HEK293 (cell line): Measurements from ENCODE around the gene CHST9.

Experiments used
- GFI1B ChIP-seq: fragments of 450-650 bp; formaldehyde crosslinking; IDR thresholded peaks from 2 replicates; pipeline ENCODE4 v1.5.1; 2016; ENCODE audit warnings: missing biosample characterization, missing genetic modification characterization
- SETDB1 ChIP-seq: IDR thresholded peaks from one replicate; pipeline ENCODE4 v1.6.1; 2017; ENCODE audit warnings: mild to moderate bottlenecking, low read length, moderate library complexity, mixed read lengths; ENCODE audit not compliant: insufficient read length
- SP3 ChIP-seq: fragments of 450-650 bp; formaldehyde crosslinking; IDR thresholded peaks from 2 replicates; pipeline ENCODE4 v1.5.1; 2016; ENCODE audit warnings: missing biosample characterization, missing genetic modification characterization
- TCF7L2 ChIP-seq: IDR thresholded peaks from 2 replicates; pipeline ENCODE4 v1.6.1; 2011; ENCODE audit warnings: low read depth, mild to moderate bottlenecking, inconsistent platforms, low read length, moderate library complexity, borderline replicate concordance
- ZFP69B ChIP-seq: fragments of 450-650 bp; formaldehyde crosslinking; IDR thresholded peaks from 2 replicates; pipeline ENCODE4 v1.5.1; 2016; ENCODE audit warnings: missing biosample characterization, missing genetic modification characterization
- ZNF10 ChIP-seq: fragments of 450-650 bp; formaldehyde crosslinking; IDR thresholded peaks from 2 replicates; pipeline ENCODE4 v1.5.1; 2017; ENCODE audit warnings: missing biosample characterization, missing genetic modification characterization
- ZNF133 ChIP-seq: fragments of 450-650 bp; formaldehyde crosslinking; IDR thresholded peaks from 2 replicates; pipeline ENCODE4 v1.5.1; 2016; ENCODE audit warnings: missing biosample characterization, missing genetic modification characterization
- ZNF239 ChIP-seq: fragments of 450-650 bp; formaldehyde crosslinking; IDR thresholded peaks from 2 replicates; pipeline ENCODE4 v1.5.1; 2016; ENCODE audit warnings: missing biosample characterization, missing genetic modification characterization
- ZNF248 ChIP-seq: fragments of 450-650 bp; formaldehyde crosslinking; IDR thresholded peaks from 2 replicates; pipeline ENCODE4 v1.5.1; 2017; ENCODE audit warnings: missing biosample characterization, missing genetic modification characterization
- ZNF785 ChIP-seq: fragments of 450-650 bp; formaldehyde crosslinking; IDR thresholded peaks from 2 replicates; pipeline ENCODE4 v1.5.1; 2016; ENCODE audit warnings: missing biosample characterization, missing genetic modification characterization
- TF ChIP-seq, protein P1 (sequence below): fragments of 450-650 bp; formaldehyde crosslinking; IDR thresholded peaks from 2 replicates; pipeline ENCODE4 v1.5.1; 2016; ENCODE audit warnings: missing biosample characterization, missing genetic modification characterization
- TF ChIP-seq, protein P2 (sequence below): fragments of 450-650 bp; formaldehyde crosslinking; IDR thresholded peaks from 2 replicates; pipeline ENCODE4 v1.5.1; 2016; ENCODE audit warnings: missing biosample characterization, missing genetic modification characterization
- TF ChIP-seq, protein P3 (sequence below): sonication (generic); formaldehyde crosslinking; IDR thresholded peaks from 2 replicates; pipeline ENCODE4 v1.8.1; 2022; ENCODE audit warnings: mild to moderate bottlenecking, moderate library complexity, missing genetic modification reagents

DNA sequence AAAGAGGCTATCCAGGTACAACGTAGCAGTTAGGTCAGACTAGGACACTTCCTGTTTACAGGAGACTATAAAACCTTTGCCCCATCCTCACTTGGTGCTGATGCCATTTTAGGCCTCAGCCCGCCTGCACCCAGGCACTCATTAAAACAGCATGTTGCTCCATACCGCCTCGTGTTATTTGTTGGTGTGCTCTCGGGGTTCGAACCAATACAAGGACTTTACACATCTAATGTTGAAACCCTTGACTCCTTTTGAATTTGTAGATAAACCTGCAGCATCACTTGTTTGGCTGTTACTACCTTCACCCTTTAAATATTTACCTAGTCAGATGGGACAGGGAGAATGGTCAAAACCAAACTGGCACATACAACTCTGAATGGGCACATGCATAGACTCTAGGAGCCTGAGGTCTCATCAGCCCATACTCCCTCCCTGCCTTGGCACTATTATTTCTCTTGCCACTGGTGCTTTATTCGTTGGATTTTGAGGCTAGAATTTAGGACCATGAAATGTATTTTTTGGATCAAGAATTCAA, 40.9 kb upstream of the CHST9 start:
- TF ChIP-seq SETDB1 (no peak), ZNF133 (tag by site-specific recombination) (no peak), ZNF785 (tag by site-specific recombination) (no peak), SP3 (tag by site-specific recombination) (no peak), ZNF248 (tag by site-specific recombination) (no peak), ZNF239 (tag by site-specific recombination) (no peak), TCF7L2 (no peak), ZNF10 (tag by site-specific recombination) (no peak), GFI1B (tag by site-specific recombination) (no peak), ZFP69B (no peak)
- TF ChIP-seq, protein P1, sequence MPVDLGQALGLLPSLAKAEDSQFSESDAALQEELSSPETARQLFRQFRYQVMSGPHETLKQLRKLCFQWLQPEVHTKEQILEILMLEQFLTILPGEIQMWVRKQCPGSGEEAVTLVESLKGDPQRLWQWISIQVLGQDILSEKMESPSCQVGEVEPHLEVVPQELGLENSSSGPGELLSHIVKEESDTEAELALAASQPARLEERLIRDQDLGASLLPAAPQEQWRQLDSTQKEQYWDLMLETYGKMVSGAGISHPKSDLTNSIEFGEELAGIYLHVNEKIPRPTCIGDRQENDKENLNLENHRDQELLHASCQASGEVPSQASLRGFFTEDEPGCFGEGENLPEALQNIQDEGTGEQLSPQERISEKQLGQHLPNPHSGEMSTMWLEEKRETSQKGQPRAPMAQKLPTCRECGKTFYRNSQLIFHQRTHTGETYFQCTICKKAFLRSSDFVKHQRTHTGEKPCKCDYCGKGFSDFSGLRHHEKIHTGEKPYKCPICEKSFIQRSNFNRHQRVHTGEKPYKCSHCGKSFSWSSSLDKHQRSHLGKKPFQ = no peak
- TF ChIP-seq, protein P2, sequence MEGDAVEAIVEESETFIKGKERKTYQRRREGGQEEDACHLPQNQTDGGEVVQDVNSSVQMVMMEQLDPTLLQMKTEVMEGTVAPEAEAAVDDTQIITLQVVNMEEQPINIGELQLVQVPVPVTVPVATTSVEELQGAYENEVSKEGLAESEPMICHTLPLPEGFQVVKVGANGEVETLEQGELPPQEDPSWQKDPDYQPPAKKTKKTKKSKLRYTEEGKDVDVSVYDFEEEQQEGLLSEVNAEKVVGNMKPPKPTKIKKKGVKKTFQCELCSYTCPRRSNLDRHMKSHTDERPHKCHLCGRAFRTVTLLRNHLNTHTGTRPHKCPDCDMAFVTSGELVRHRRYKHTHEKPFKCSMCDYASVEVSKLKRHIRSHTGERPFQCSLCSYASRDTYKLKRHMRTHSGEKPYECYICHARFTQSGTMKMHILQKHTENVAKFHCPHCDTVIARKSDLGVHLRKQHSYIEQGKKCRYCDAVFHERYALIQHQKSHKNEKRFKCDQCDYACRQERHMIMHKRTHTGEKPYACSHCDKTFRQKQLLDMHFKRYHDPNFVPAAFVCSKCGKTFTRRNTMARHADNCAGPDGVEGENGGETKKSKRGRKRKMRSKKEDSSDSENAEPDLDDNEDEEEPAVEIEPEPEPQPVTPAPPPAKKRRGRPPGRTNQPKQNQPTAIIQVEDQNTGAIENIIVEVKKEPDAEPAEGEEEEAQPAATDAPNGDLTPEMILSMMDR (tag by site-specific recombination) = no peak
- TF ChIP-seq, protein P3, sequence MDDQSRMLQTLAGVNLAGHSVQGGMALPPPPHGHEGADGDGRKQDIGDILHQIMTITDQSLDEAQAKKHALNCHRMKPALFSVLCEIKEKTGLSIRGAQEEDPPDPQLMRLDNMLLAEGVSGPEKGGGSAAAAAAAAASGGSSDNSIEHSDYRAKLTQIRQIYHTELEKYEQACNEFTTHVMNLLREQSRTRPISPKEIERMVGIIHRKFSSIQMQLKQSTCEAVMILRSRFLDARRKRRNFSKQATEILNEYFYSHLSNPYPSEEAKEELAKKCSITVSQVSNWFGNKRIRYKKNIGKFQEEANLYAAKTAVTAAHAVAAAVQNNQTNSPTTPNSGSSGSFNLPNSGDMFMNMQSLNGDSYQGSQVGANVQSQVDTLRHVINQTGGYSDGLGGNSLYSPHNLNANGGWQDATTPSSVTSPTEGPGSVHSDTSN (CRISPR knock-in tag) = no peak
